Activated CD8-positive, alpha-beta memory T cell treated with anti-CD3 and anti-CD28 coated beads, Interleukin-2, amount 50 U/mL, for 1 hour (primary cell): Measurements from ENCODE around the gene SCUBE2.
"Not testable (repeated sequence)": the region's sequence is repeated elsewhere in the genome, so short reads cannot be mapped to it uniquely, and the experiment has no call there.

Experiments
- DNase-seq: peaks from one replicate; pipeline ENCODE4 v3.0.0-alpha.2; 2020; ENCODE audit errors: extremely low read depth

The SCUBE2 gene

DNA sequence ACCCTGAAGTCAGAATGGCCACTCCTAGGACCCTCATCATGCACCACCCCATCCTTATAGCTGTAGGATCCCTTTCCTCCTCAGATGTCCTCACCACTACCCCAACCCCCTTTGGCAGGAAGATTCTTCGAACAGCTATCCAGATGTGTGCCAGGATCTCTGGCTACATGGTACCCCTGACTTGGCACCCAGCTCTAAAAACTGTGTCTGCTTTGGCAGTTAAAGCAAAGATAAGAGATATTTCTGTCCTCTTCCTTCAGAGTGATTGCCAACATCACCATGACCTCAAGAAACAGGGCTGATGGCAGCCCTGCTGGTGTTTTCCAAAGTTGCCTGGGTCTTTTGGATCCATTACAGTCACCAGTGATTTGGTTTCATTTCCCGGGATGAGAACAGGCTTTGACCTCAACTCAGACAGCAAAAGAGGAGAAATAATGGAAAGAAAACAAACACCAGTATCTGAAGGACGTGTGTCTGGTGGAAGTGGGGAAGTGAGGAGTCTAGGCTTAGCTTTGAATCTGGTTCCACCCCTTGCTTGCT is 83.3 kb downstream of the SCUBE2 start:
- DNase-seq = no peak

DNA sequence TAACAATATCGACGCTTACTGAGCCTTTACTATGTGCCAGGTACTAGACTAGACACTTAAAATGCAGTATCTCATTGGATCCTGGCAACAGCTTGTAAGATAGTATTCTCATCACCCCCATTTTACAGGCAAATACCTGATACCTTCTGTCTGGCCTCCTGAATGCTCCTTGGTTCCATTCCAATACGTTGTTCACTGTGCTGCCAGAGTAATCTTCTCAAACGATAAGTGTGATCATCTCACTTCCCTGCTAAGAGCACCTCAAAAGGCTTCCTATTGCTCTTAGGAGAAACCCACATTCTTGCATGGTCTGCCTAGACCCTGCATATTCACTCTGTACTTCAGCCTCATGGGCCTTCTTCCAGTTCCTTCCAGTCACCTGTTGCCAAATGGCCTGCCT is 86.3 kb downstream of the SCUBE2 start:
- DNase-seq = no peak

DNA sequence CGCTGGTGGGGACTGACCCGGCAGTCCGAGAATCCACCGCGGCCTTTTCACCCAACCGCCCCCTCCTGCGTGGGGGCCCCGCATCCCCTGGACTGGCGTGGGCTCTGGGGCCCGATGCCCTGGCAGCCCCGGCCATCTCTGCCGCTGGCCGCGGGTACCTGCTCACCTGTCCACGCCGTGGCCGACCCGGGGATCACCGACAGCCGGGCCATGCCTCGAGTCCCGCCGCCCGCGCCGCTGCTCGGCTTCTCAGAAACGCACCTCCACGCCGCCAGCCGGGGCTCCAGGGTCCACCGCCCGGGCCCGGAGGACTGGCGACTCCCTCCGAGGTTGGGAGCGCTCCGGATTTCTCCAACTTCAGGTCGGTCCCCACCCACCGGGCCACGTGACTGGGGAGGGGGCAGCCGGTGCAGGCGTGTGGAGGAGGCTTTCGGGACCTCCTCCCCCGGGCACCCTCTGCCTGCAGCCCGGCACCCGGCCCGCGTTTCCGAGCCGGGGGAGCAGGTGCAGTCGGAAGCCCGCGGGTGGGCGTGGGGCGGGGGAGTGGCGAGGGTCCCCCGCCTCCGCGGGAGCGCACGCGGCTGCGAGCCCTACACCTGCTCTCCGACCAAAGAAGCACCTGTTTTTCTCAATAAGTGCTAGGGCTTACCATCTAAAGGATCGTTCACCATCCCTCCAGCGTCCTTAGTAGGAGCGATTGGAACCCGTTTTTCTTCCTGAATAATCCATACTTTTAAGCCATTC is 87.0 kb downstream of the SCUBE2 start:
- DNase-seq = no peak

DNA sequence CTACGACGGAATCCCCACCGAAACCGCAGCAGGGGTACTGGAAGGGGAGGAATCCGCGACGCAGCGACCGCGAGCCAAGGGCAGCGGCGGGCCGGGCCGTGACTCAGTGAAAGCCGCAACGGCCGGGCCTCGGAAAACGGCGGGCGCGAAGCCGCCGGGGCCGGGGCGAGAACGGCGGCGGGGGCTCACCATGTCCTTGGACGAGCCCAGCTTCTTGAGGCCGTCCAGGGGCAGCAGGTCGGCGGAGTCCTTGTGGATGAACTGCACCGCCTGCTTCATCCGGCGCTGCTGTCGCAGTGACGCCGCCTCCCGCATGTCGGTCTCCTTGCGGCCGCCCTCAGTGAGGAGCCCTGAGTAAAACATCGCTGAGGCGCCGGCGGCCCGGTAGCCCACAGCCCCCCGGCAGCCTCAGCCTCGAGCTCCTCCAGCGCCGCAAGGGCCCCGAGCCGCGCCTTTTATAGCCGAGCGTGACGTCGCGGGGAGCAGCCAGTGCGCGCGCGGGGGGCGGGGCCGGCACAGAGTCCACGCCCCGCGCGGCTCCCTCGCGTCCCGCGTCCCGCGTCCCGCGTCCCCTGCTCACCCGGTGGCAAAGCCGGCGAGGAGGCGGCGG is 87.7 kb downstream of the SCUBE2 start, which contains the start of gene NRIP3:
TSS of gene NRIP3 (minus strand) at position 429 of the 610 bp plus-strand sequence. CDS start at position 363, 66 bp downstream.
- peak; percentile 65 for DNase-seq

DNA sequence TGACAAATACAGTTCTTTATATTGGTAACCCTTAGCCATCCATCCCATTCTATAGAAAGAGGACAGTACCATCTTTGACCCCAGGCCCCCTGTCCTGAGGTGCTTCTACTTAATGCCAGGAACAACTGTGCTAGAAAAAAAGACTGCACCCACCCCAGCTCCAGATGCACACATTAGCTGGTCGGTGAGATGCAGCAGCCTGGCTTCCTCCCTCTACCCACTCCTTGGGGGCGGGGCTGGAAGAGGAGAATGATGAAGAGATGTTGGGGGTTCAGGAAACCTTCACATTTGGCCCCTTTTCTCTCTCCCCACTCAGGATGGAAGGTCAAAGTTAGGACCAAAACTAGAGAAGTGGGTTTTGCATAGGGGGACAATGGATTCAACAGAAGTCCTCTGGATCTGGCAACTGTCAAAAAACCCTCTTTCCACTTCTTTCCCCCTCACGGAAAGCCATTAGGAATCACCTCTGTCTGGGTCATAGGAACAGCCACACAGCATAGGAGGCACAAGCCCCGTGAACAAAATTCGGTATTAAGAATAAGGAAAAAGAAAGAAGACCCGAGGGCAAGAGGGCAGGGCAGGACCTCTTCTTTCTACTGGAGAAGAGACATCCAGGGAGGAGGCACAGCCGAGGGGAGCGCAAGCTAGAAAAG is 88.4 kb downstream of the SCUBE2 start:
- DNase-seq = no peak

DNA sequence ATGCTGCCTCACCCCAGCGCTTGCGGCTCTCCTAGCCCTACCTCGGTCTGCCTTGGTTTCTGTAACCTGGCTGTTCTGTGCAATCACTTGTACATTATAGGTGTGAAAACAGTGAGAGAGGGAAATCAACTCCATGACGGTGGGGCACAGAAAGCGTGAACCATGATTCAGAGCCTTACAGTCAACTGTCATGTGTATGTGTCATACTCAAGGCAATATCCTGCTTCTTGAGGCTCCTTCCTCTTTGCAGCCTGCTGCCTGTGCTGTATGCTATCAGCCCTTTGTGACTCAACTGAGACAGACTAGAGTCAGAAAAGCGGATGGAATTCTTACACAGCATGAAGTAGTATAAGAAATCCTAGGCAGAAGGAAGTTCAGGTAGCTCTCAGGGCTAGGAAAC is 89.7 kb downstream of the SCUBE2 start:
- DNase-seq = no peak

DNA sequence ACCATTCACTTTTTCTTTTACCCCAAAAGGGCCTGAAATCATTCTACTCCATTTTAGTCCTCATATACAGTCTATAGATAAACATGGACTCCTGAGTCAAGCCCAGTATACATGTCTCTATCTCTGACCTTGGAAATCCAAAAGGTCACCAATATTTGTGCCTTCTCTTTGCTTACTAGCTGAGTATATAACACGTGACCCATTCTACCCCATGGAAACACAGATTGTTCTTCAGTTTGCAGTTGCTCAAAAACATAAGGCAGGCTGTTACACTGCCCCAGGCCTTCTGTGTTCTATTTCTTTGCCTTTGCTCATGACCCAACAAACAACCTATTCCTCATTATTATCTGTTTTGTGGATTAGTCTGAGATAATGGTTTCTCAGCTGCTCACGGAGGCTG is 93.4 kb downstream of the SCUBE2 start:
- DNase-seq = no peak

DNA sequence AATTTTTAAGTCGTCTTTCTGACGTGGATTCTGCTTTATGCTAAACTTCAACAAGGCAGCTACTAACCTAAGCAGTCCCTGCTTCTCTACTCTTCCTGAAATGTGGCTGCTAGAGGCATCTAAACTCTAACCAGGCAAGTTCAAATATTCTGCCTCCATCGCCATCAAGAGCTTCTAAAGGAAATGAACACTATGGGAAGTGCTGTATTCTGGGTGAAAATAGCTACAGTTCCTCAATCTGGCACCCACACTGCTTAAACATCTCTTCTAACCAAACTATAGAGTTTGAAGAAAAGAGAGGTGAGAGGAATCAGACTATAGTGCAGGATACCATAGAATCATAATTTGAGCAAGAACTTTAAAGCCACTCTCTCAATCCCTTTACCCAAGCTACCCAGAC is 93.9 kb downstream of the SCUBE2 start:
- no peak for DNase-seq

DNA sequence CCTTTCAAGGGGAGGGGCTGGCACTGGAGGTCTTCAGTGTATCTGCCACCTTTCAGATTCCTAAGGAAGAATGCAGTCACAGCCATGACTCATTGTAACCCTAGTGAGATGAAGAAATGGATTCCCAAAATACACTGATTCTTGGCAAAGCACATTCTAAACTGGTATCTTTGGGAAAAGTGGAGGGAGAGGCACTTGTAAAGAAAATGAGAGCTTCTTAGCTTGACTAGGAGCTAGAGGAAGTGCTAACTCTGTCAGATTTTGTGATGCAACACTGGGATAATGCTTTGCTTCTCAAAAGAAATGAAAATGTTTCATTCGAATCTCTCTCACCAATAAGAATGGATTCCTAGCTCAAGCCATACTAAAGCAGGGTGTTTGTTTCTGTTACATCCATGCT is 101.9 kb downstream of the SCUBE2 start:
- DNase-seq = no peak

DNA sequence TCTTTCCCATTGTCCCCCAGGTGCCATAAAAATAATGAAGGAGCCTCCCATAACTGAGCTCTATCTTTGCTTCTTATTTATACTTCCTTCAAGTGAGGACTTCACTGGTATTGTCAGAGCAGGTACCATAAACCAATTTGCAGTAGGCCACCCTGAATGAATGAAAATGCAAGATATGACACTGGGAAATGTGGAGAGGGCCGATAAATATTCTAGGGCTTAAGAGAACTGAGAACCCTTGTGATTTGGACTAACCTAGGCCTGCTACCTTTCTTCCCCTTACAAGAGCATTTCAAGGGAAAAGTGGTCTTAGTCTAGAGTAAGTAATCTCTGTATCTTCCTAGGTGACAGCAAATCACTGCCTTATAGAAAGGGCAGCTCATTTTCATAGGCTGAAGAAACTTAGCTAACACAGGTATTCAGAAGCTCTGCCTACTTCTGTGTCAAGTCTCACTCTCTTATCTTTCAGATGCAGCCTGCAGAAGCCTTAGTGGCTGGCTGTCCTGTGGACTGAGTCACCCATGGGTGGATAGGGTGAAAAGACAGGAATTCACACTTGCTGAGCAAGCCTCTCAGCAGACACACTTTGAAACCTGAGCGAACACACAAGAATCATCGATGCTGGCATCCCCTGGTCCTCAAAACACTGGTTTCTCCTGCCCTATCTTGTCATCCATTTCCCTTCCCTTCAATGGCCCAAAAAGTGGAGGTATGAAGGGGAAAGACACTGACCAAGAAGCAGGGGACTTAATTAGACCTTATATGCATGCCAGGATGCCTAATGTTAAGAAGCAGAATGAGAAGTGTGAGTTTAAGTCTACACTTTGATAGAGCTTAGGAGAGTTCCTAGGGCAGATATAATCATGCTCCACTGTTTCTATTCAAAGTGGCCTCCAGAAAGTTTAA is 102.8 kb downstream of the SCUBE2 start:
- no peak for DNase-seq

DNA sequence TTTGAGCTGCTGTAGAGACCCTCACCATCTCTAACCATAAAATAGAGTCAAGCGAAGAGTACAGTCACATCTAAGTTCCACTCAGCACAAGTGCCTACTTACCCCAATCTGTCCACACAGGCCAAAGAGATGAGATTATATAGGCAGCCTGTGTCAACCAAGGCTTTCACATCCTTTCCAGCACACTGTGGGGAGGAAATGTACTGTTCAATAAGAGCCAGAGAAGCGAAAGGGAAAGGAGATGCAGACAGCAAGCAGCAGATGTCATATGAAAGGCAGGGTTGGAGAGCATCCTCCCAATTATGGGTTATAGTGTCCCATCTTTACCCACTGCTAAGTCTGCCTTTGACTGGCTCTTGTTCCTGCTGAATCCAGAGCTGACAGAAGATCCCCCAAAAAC is 104.0 kb downstream of the SCUBE2 start:
- no peak for DNase-seq

DNA sequence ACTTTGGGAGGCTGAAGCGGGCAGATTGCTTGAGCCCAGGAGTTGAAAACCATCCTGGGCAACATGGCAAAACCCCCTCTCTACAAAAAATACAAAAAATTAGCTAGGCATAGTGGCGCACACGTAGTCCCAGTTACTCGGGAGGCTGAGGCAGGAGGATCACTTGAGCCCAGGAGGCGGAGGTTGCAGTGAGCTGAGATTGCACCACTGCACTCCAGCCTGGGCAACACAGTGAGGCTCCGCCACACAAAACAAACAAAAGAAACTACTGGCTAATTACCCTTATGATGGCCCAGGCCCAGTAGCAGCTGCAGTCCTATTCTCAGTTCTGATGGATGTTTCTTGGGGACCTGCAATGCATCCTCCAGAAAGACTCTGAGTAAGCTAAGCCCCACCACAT is 104.6 kb downstream of the SCUBE2 start:
- not testable (repeated sequence) for DNase-seq

DNA sequence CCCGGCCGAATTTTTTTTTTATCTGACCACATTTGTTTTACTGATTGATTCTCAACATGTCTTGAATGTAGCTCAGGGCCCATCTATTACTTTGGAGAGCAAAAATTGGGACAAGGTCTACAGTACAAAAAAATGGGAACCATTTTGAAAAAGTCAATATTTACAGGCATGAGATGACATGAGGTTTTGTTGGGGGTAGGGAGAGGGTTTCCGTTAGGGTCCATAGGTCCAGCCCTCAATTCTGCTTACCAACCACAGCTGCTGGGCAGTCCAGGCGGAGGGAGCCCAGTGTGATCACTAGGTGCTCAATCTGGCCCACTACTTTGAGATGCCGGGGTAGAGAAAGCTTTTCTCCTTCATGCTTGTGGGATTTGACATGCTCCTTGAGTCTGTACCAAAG is 105.9 kb downstream of the SCUBE2 start:
- no peak for DNase-seq

DNA sequence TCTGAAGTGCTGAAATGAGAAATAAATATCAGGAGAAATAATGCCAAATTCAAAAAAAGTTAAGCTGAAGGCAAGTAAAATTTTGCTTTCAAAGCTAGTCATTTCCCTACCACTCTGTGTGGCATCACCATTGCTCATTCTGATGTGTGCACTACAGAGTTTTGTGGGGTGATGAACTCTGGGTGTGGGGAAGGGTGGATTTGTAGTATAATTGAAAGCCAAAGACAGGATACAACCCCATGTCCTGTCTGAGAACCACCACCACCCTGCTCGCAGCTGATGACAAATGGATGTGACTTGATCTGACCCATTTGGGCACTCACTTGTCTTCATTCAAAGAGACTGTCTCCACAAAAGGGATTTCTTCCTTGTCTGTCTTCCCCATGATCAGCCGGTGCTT is 107.8 kb downstream of the SCUBE2 start:
- DNase-seq = no peak

DNA sequence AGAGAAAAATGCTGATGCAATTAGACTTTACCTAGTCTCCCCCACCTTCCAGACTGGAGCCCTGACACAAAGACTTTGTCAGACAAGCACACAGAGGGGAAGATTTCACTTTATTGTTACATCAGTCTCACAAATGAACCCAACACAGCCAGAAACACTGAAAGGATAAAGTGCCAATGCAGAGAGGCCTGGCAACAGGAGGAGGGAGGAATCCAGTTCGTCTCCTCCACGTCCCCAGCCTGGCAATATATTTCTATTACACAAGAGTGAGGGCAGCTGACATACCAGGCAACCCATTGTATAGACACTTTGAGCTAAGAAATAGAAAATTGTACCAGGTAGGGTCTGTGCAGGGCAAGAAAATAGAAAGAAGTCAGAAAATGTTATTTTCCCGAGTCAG is 110.9 kb downstream of the SCUBE2 start:
- DNase-seq = no peak

DNA sequence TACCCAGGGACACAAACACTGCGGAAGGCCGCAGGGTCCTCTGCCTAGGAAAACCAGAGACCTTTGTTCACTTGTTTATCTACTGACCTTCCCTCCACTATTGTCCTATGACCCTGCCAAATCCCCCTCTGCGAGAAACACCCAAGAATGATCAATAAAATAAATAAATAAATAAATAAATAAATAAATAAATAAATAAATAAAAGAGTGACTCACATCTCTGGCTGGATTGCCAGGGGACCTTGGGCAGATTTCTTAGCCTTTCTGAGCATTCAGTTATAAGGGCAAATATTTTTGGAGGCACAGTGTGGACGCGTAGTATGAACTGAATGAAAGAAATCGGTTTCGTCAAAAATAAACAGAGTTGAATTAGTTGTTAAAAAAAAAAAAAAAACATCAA is 112.0 kb downstream of the SCUBE2 start:
- DNase-seq = not testable (repeated sequence)

DNA sequence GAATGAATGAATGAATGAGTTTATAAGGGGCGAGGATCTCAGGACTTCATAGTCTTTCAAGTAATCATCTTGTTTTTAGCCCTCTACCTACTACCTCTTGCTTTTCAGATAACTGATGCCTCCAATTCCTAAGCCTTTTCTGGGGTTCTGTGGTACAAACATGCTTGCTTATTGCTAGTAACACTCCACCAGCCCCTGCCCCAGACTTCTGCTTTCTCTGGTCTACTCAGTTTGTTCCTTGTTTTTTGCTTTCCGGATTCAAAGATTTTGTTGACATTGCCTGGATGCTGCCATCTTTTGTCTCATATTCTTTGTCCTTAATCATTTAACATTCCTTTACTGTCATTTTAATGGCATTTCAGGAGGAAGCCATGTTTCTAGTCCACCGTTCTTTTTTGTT is 118.3 kb downstream of the SCUBE2 start:
- DNase-seq = no peak

DNA sequence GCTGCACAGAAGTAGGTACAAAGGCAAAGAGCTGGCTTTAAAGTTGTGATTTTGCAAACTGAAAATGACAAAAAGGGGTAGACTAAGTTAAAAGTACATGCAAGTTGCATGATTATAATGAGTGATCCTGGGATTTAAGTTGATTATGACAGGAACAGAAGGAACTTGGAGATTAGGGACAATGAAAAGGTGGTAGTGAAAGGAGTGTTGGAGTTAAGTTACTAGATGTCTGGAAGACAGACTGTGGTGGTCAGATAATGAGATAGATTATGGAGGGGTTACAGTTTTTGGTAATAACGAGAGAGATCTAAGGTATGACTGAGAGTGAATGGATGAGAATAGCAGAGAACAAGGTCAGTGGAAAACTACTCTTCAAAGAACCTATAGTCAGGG is 119.5 kb downstream of the SCUBE2 start:
- DNase-seq = no peak

DNA sequence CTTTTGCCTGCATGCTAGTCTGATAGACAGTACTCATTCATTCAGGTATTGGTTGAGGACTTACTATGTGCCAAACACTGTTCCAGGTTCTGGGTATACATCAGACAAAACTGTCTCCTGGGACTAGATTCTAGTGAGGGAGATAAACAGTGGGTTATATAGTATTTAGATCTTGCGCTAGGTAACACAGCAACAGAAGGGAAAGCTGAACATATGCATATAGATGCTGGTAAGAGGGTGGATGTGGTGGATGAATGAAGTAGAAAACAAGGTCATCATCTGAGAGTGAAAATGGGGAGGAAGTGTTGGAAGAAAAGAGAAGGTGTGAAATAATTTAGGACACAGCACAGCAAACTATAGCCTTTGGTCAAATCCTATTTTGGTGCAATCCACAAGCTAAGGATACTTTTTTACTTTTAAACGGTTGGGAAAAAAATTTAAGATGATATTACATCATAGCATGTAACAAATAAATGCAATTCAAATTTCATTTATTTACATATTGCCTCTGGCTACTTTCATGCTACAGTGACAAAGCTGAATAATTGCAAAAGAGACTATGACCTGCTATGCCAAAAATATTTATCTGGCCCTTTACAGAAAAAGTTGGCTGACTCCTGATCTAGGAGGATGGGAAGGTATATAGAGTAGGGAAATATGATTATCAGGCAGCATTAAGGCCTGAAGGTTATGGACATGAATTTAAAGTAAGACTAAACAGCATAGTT is 120.0 kb downstream of the SCUBE2 start:
- DNase-seq = no peak
